ENCODE data around the gene CFAP74.

The CFAP74 gene

DNA sequence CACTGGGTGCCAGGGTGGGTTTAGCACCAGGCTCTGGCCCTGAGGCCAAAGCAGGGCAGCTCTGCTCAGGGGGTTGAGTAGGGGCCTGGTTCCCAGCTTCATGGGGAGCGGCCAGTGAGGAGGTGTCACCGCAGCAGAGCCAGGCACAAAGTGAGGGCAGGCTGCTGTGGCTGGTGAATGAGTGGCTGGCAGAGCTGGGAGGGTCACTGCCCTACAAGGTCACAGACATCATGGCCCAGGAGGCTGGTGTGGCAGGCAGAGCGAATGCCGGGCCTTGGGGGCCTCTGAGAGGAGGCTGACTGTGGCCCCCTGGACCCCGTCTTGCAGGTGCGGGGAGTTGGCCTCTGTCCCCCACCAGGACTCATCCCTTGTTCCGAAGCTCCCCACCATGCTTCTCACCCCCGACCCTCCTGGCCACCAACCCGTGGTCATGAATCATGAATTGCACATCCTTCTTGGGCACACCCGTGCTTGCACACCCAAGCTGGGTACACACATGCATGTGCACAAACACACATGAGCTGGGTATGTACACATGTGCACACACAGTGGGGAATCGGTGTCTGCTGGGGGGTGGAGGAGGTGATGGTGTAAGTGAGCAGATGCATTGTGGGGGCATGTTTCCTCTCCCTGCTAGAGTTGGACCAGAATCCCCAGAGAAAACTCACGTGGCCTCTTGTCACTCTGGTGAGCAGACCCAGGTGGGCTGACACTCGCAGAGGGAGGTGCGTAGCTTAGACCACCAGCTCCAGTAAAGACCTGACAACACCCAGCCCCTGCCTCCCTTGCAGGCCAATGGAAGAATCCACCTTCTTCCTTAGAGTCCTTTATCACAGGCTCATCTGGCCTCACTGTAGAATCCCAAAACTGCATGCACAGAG is 107.9 kb downstream of the CFAP74 start:
- H3K27ac ChIP-seq (ENCODE audit: low read depth, low read length): no peak overlapping the region
- no peak overlapping the region for H3K4me3 ChIP-seq (ENCODE audit: low read length)
- peaks cover 2% of the 10 kb centered on the region for H3K27me3 ChIP-seq (ENCODE audit: control insufficient read depth, insufficient read depth, low read length)
- no peaks in the 10 kb centered on the region for H3K36me3 ChIP-seq (ENCODE audit: control insufficient read depth, insufficient read depth, low read length)
- no peak overlapping the region for H3K9ac ChIP-seq (ENCODE audit: low read length)
- H3K4me1 ChIP-seq (ENCODE audit: control insufficient read depth, insufficient read depth, low read length): peaks cover 11% of the 10 kb centered on the region

DNA sequence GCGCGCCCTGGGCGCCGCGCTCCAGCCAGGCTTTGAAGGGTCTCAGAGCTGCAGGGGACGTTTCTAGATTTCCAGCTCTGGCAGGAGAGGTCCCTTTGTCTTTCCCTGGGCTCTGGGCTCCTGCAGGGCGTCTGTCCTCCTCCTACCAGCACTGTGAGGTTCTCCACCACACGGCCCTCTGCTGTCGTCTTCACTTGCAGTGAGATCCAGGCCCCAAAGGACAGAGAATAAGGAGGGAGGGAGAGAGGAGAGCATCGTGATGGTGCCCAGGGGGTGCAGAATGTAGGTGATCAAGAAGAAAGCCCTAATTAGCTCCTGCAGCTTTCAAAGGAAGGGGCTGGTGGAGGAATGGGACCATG is 108.5 kb downstream of the CFAP74 start:
- H3K4me1 ChIP-seq (ENCODE audit: control insufficient read depth, insufficient read depth, low read length): peaks cover 11% of the 10 kb centered on the region
- H3K36me3 ChIP-seq (ENCODE audit: control insufficient read depth, insufficient read depth, low read length): no peaks in the 10 kb centered on the region
- H3K4me3 ChIP-seq (ENCODE audit: low read length): peak overlapping the region; percentile 40
- no peak overlapping the region for H3K27ac ChIP-seq (ENCODE audit: low read depth, low read length)
- peaks cover 2% of the 10 kb centered on the region for H3K27me3 ChIP-seq (ENCODE audit: control insufficient read depth, insufficient read depth, low read length)
- H3K9ac ChIP-seq (ENCODE audit: low read length): no peak overlapping the region

DNA sequence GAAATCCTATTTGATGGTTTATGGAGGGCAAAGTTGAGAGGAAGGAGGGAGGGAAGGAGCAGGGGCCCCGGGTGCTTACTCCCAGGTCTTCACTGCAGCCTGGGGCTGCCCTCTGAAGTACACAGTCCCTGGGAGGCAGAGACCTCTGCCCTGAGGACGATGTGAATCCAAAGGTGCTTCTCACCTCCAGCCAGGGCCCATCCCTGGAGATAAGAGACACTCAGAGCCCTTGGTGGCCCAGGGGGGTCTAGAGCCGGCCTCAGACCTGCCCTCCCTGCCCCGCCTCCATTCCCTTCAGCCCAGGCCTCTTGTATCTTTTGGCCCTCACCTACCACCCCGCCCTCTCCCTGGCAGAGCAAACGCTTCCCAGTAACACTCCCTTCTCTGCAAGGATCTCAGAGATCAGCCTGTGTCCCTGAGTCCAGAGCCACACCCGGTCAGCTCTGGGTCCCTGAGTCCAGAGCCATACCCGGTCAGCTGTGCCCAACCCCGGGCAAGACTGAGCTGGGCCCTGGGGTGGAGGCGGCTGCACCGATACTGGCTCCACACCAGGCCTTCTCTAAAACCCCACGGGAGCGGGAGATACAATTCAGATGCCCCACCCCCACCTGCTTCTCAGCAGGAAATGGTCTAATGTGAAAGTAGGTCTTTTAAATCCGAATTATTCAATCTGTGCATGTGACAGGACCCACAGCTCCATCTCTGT is 109.1 kb downstream of the CFAP74 start:
- Histone ChIP-seq H3K9ac (ENCODE audit: low read length) (no peak overlapping the region), H3K36me3 (ENCODE audit: control insufficient read depth, insufficient read depth, low read length) (no peaks in the 10 kb centered on the region), H3K4me3 (ENCODE audit: low read length) (peak overlapping the region; percentile 40), H3K27ac (ENCODE audit: low read depth, low read length) (no peak overlapping the region), H3K4me1 (ENCODE audit: control insufficient read depth, insufficient read depth, low read length) (peaks cover 11% of the 10 kb centered on the region), H3K27me3 (ENCODE audit: control insufficient read depth, insufficient read depth, low read length) (peaks cover 2% of the 10 kb centered on the region)

DNA sequence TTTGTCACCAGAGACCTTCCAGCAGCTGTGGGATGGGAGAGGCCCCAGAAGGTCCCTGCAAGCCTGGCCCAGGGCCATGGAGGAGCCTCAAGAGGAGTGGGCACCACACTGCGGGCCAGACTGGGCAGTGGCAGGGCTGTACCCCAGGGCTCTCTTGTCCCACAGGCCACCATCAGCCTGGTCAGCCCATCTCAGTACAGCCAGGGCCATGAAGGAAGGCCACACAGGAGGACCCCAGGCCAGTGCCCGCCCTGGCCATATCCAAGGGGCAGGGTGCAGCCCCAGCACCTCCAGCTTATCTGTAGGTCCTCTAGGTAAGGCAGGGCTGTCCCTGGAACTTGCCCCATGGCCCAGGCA is 109.6 kb downstream of the CFAP74 start:
- no peak overlapping the region for H3K27ac ChIP-seq (ENCODE audit: low read depth, low read length)
- H3K4me1 ChIP-seq (ENCODE audit: control insufficient read depth, insufficient read depth, low read length): peaks cover 15% of the 10 kb centered on the region
- peaks cover 2% of the 10 kb centered on the region for H3K27me3 ChIP-seq (ENCODE audit: control insufficient read depth, insufficient read depth, low read length)
- no peaks in the 10 kb centered on the region for H3K36me3 ChIP-seq (ENCODE audit: control insufficient read depth, insufficient read depth, low read length)
- H3K4me3 ChIP-seq (ENCODE audit: low read length): no peak overlapping the region
- no peak overlapping the region for H3K9ac ChIP-seq (ENCODE audit: low read length)

DNA sequence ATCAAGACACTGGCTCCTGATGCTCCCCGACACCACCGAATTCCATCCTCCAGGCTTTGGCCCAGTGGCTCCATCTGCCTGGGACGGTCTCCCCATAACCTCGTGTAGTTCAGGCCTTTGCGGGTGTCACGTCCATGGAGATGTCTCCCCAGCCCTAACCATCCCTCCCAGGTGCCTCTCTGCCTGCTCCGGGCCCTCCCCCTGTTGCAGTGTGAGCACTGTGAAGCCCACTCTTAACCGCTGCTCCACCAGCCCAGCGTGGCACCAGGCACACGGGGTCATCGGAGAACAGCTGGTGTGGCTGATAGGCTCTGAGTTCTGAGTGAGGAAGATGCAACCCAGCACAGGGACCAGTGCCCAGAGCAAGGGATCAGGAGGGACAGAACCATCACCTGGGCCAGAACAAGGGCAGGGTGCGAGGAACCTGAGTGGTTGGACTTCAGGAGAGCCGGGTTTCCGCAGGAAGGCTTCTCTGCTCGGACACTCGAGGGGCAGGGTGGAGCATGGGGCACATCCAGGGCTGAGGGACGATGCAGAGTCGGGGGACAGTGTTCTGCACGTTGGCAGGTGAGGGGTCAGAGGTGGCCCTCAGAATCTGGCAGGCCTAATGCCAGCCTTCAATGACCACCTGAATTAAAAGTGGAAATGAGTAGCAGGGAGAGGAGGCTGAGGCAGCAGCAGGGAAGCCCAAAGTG is 110.1 kb downstream of the CFAP74 start:
- no peak overlapping the region for H3K9ac ChIP-seq (ENCODE audit: low read length)
- no peak overlapping the region for H3K27ac ChIP-seq (ENCODE audit: low read depth, low read length)
- no peak overlapping the region for H3K4me3 ChIP-seq (ENCODE audit: low read length)
- no peaks in the 10 kb centered on the region for H3K36me3 ChIP-seq (ENCODE audit: control insufficient read depth, insufficient read depth, low read length)
- H3K4me1 ChIP-seq (ENCODE audit: control insufficient read depth, insufficient read depth, low read length): peaks cover 19% of the 10 kb centered on the region
- H3K27me3 ChIP-seq (ENCODE audit: control insufficient read depth, insufficient read depth, low read length): peaks cover 2% of the 10 kb centered on the region

DNA sequence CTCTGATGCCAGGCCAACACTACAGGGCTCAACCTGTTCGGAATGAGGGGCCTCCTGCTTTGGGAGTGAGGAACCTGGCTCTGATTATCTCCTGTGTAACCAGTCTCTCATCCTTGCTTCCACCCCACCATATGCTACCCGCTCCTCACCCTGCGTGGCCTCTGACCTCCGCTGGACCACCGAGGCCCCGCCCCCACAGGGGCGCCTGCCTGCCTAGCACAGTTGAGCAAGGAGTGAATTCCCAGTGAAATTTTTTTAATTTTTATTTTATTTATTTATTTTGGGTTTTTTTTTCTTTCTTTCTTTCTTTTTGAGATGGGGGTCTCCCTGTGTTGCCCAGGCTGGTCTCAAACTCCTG is 110.8 kb downstream of the CFAP74 start:
- H3K9ac ChIP-seq (ENCODE audit: low read length): no peak overlapping the region
- peak overlapping the region; percentile 95 for H3K4me3 ChIP-seq (ENCODE audit: low read length)

DNA sequence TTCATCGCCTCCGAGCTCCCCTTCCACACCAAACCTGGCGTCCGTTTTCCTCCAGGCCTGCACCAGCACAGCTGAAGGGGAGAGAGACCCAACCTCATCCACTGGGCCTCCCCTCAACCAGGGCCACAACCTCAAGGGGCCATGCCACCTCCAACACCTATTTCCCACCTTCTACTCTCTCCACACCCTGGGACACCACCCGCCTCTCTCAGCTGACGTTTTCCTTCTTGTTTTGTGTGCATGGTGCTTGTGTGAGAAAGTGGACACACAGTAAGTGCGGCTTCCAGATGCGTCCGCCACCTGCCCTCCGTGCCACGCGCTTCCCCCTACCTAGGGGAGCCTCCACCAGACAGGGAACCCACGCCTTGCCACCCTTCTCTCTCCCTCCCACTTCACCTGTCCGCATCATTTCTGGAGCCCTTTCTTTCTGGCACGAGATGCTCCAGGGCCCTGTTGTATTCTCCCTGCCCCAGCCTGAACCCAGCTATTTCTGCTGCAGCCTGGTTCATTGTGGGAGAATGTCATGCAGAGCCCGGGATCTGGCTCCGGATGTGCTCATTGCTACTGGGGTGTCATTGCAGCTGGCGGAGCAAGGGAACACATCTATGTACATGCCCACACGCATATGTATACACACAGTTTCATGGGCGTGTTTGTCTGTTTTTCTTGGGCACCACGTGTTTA is 111.4 kb downstream of the CFAP74 start:
- Histone ChIP-seq H3K4me1 (ENCODE audit: control insufficient read depth, insufficient read depth, low read length) (peaks cover 26% of the 10 kb centered on the region), H3K27ac (ENCODE audit: low read depth, low read length) (peak overlapping the region; percentile 85), H3K27me3 (ENCODE audit: control insufficient read depth, insufficient read depth, low read length) (peaks cover 2% of the 10 kb centered on the region), H3K4me3 (ENCODE audit: low read length) (peak overlapping the region; percentile 95), H3K36me3 (ENCODE audit: control insufficient read depth, insufficient read depth, low read length) (no peaks in the 10 kb centered on the region), H3K9ac (ENCODE audit: low read length) (peak overlapping the region; percentile 98)

More for the DNA sequence above, 110.8 kb downstream of the CFAP74 start:
- Histone ChIP-seq H3K27me3 (ENCODE audit: control insufficient read depth, insufficient read depth, low read length) (peaks cover 2% of the 10 kb centered on the region), H3K36me3 (ENCODE audit: control insufficient read depth, insufficient read depth, low read length) (no peaks in the 10 kb centered on the region), H3K4me1 (ENCODE audit: control insufficient read depth, insufficient read depth, low read length) (peaks cover 23% of the 10 kb centered on the region), H3K27ac (ENCODE audit: low read depth, low read length) (no peak overlapping the region)

DNA sequence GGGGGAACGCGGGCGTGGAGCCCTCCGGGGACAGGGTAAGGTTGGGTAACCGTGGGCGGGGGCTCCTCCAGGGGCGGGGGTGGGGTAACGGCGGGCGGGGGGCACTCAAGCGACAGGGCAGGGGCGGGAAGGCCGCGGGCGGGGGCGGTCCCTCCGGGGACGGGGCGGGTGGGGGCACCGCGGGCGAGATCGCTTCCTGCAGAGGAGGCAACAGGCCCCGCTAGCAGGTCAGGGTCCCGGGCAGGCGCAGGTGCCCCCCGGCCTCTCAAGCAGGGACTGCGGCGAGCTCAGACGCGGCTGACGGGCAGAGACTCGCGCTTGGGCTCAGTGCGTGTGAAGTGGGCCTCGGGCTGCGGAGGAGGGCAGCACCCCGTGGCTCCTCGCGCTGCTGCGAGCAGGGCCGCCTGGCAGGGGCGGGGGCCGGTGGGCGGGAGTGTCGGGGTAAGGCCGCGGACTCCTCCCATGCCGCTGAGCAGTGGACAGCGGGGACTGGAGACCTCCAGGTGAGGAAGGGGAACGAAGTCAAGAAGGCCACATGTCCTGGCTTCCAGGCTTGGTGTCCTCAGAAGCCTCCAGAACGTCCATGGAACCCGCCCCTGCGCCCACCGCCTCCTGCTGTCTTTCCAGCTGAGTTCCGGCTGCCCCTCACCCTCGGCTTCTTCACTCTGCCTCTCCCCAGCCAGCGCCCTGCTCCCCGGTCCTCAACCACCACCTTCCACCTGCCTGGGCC is 112.1 kb downstream of the CFAP74 start:
- peak overlapping the region; percentile 98 for H3K9ac ChIP-seq (ENCODE audit: low read length)
- peaks cover 26% of the 10 kb centered on the region for H3K4me1 ChIP-seq (ENCODE audit: control insufficient read depth, insufficient read depth, low read length)
- H3K27ac ChIP-seq (ENCODE audit: low read depth, low read length): peak overlapping the region; percentile 93
- H3K27me3 ChIP-seq (ENCODE audit: control insufficient read depth, insufficient read depth, low read length): peaks cover 2% of the 10 kb centered on the region
- H3K36me3 ChIP-seq (ENCODE audit: control insufficient read depth, insufficient read depth, low read length): no peaks in the 10 kb centered on the region
- H3K4me3 ChIP-seq (ENCODE audit: low read length): peak overlapping the region; percentile 95

DNA sequence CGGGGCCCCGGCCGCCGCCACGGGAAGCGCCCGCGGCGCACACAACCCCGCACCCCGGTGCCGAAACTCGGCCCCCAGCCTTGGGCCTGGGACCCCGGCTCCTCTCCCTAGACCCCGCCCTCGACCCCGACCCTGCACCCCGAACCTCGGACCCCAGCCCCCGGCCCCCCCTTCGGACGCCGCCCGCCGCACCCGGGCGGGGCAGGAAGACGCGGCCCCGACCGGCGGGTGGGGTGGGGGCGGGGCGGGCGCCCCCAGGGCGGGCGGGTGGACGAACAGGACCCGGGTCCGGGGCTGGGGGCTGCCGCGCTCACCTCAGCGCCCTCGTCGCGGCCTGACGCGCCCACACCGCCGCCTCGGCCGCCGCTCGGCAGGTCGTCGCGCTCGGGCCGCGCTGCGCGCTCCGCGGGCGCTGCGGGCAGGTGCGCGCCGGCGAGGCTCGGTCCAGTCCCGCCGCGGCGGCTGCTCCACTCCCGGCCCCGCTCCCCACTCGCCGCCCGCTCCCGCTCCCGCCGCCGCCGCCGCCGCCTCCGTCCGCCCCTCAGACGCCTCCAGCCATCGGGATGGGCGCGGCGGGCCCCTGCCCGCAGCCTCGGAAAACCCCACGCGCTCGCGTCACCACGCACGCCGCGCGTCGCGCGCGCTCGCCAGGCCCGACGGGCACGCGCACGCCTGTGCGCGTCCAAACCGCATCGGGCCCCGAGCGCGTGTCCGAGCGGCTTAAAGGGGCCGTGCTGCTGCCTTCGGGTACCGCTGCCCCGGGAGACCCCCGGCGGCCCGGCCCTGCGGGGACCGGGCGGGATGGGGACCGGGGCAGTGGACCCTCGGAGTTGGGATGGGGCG is 112.9 kb downstream of the CFAP74 start, which contains the start of gene GNB1:
GNB1 (minus strand) TSS at position 582 of the 843 bp plus-strand sequence. CDS start 65,634 bp downstream, outside the sequence.
- Histone ChIP-seq H3K36me3 (ENCODE audit: control insufficient read depth, insufficient read depth, low read length) (no peaks in the 10 kb centered on the region), H3K27me3 (ENCODE audit: control insufficient read depth, insufficient read depth, low read length) (peaks cover under 1% of the 10 kb centered on the region), H3K9ac (ENCODE audit: low read length) (peak within 1 kb of the TSS; percentile 98), H3K4me3 (ENCODE audit: low read length) (peak within 1 kb of the TSS; percentile 95), H3K27ac (ENCODE audit: low read depth, low read length) (peak within 1 kb of the TSS; percentile 93), H3K4me1 (ENCODE audit: control insufficient read depth, insufficient read depth, low read length) (peaks cover 26% of the 10 kb centered on the region)

DNA sequence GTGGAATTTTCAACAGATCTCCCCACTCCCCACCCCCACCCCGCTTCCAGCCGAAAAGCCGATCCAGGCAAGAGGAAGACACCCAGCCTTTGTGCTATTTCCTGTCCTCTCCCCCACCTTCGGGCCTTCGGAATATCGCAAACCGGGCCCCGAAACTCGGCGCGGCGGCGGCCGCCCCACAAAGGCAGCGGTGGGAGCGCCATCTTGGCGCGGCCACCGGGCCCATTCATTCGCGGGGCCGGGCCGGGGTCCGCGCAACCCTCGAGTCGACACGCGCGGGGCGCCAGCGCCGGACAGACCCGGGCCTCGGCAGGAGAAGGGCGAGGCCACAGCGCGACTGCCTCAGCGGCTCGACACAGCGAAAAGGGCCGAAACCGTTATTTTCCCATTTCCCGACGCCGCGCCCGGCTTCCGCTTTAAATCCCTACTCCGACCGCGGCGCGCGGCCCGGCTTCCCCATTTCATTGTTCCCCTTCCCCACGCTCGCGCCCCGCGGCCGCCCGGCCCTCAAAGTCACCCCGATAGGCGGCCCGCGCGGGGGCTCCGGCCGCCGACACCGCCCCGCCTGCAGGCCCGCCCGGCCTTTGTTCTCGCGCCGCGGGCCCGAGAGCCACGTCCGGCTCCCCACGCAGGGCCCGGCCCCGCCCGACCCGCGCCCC is 113.6 kb downstream of the CFAP74 start:
- Histone ChIP-seq H3K4me3 (ENCODE audit: low read length) (peak overlapping the region; percentile 86), H3K36me3 (ENCODE audit: control insufficient read depth, insufficient read depth, low read length) (no peaks in the 10 kb centered on the region), H3K27ac (ENCODE audit: low read depth, low read length) (peak overlapping the region; percentile 74), H3K4me1 (ENCODE audit: control insufficient read depth, insufficient read depth, low read length) (peaks cover 26% of the 10 kb centered on the region), H3K9ac (ENCODE audit: low read length) (peak overlapping the region; percentile 21), H3K27me3 (ENCODE audit: control insufficient read depth, insufficient read depth, low read length) (no peaks in the 10 kb centered on the region)

Data from rectal smooth muscle tissue (tissue), 1 donor.